H1 (cell line): Measurements from ENCODE around the gene MRPS12. TPM values are rescaled to one million over a fixed set of nuclear protein-coding genes. Genes with fewer than 3 reads are reported as not detected.

Experiments used
- polyA plus RNA-seq, 7 experiments: library from polyadenylated mRNA; depleted of rRNA in 3 of 7; stranded (reverse) in 5 of 7; unstranded in 2 of 7; fragments of >200 nt in 5 of 7; fragments of 200-250 nt in 2 of 7; gene quantifications; 1 replicate in 5 of 7; 2 replicates in 1 of 7; 4 replicates in 1 of 7; pipeline versions ENCODE4 v1.2.1 to v1.2.3, GENCODE V29; 2011 to 2013; ENCODE audit warnings: missing spikeins in 2 of 7, mixed read lengths in 2 of 7
- total RNA-seq: library from RNA; stranded (reverse); fragmentation: NEBNext Ultra II Directional; extraction: Animal tissue kit (Norgen Biotek cat#: 25700); gene quantifications from 2 replicates; pipeline ENCODE4 v1.2.1, GENCODE V29; 2021
- TF ChIP-seq, protein P1 (sequence below): IDR thresholded peaks from 2 replicates; pipeline ENCODE4 v1.6.1; 2012; ENCODE audit warnings: inconsistent platforms

Gene MRPS12
- total and polyA plus RNA-seq, 2 of the 8 experiments (the other 6 are each of a cell fraction or from before 2014, with no cell fraction given) = 79.0 to 175 TPM

DNA sequence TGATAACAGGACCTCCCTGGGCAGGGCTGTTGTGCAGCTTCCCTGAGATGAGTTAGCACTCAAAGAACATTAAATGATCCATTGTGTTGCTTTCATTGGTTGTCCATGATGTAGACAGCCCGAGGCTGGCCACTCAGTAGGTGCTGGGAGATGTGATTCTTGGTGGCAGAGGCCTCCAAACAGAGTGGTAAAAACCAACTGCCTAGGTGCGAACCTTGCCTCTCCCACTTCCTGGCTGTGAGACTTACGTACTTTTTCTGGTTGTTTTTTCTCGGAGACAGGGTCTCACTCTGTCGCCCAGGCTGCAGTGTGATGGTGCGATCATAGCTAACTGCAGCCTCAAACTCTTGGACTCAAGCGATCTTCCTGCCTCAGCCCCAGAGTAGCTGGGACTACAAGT lies 6.4 kb upstream of the MRPS12 start (continued):
- TF ChIP-seq, protein P1, sequence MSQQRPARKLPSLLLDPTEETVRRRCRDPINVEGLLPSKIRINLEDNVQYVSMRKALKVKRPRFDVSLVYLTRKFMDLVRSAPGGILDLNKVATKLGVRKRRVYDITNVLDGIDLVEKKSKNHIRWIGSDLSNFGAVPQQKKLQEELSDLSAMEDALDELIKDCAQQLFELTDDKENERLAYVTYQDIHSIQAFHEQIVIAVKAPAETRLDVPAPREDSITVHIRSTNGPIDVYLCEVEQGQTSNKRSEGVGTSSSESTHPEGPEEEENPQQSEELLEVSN = no peak
